AG09319 (cell line): ENCODE data around the gene SPTB.

Source experiments
- DNase-seq: peaks from one replicate; pipeline ENCODE4 v3.0.0-alpha.2; 2010; ENCODE audit warnings: low read depth; ENCODE audit errors: extremely low read depth
- TF ChIP-seq, protein P1 (sequence below): IDR thresholded peaks from 2 replicates; pipeline ENCODE4 v1.5.1; 2011; ENCODE audit warnings: low read depth, mild to moderate bottlenecking, inconsistent platforms, low read length, moderate library complexity

The SPTB gene

GRCh38 chr14:64821651-64822050, 58.1 kb downstream of the SPTB start:
- TF ChIP-seq, protein P1, sequence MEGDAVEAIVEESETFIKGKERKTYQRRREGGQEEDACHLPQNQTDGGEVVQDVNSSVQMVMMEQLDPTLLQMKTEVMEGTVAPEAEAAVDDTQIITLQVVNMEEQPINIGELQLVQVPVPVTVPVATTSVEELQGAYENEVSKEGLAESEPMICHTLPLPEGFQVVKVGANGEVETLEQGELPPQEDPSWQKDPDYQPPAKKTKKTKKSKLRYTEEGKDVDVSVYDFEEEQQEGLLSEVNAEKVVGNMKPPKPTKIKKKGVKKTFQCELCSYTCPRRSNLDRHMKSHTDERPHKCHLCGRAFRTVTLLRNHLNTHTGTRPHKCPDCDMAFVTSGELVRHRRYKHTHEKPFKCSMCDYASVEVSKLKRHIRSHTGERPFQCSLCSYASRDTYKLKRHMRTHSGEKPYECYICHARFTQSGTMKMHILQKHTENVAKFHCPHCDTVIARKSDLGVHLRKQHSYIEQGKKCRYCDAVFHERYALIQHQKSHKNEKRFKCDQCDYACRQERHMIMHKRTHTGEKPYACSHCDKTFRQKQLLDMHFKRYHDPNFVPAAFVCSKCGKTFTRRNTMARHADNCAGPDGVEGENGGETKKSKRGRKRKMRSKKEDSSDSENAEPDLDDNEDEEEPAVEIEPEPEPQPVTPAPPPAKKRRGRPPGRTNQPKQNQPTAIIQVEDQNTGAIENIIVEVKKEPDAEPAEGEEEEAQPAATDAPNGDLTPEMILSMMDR: no peak
- no peak for DNase-seq

- no peak for DNase-seq
- TF ChIP-seq, protein P1: no peak
These were observed 61.6 kb downstream of the SPTB start for GRCh38 chr14:64818151-64818550.

DNA sequence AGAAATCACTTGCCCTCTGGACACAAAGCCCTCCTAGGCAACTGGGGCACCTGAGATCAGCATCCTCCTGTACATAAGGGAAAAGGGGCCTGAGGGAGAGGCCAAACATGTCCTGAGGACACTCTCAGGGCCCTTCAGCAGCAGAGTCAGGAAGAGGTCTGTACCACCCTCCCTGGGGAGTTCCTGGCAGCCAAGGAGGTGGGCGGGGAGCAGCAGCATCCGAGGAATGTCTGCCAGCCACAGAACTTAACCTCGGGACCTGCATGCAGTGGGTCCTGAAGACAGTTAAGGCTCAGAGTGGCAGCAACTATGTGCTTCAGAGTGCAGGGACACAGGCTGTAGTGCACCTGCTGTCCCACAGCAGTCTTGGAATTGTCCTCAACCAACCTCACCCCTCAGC, 62.1 kb downstream of the SPTB start:
- DNase-seq: no peak
- TF ChIP-seq, protein P1: no peak

- no peak for DNase-seq
- TF ChIP-seq, protein P1: no peak
These were observed 63.4 kb downstream of the SPTB start for GRCh38 chr14:64816221-64816783.

DNA sequence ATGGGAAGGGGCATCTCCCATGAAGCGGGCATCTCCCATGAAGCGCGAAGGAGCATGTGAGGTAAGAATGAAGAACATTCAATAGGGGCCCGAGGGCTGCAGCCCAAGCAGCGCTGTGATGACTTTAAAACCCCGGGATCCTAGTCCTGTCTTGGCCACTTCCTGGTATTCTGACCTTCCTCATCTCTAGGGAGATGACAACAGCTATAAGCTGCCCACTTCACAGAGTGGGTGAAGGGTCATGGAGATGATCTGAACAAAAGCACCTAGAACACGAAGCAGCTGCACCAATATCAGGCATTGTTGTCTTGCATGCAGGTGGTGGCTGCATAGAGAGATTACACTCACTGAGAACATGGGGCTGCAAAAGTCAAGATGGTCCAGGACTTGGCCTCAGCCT, 64.5 kb downstream of the SPTB start:
- TF ChIP-seq, protein P1: no peak
- no peak for DNase-seq

- TF ChIP-seq, protein P1: no peak
- DNase-seq: no peak
These were observed 67.3 kb downstream of the SPTB start for GRCh38 chr14:64812412-64812811.

DNA sequence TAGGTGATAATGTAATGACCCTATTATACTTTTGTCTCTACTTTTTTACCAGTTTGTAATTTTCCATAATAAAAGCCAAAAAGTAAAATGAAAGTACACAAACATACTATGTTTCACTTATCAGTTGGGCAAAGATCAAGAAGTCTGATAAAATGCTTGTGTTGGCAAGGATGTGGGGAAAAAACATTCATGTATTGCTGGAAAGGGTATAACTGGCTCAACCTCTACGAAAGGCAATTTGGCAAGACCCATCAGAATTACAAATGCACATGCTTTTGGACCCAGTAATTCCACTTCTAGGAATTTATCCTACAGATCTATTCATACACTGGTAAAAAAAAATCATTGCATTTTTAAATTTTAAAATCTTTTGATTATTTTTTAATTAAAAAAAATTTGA, 68.0 kb downstream of the SPTB start:
- DNase-seq: no peak
- TF ChIP-seq, protein P1: no peak
